K562 (cell line): ENCODE results near the gene CPT1C. TPM values are rescaled to one million over a fixed set of nuclear protein-coding genes. Genes with fewer than 3 reads are reported as not detected.

Source experiments
- CHCHD3 ChIP-seq: fragments of 250-450 bp; sonication (Bioruptor Pico); IDR thresholded peaks from 2 replicates; pipeline ENCODE4 v2.1.2; 2022; ENCODE audit warnings: mild to moderate bottlenecking
- CTCFL ChIP-seq: IDR thresholded peaks from 2 replicates; pipeline ENCODE4 v1.6.1; 2011; ENCODE audit warnings: borderline replicate concordance, low read depth, mild to moderate bottlenecking, moderate library complexity, low read length; ENCODE audit not compliant: insufficient read depth, poor library complexity, severe bottlenecking
- FOXP1 ChIP-seq: sonication (generic); formaldehyde crosslinking; IDR thresholded peaks from 2 replicates; pipeline ENCODE4 v1.8.0; 2022; ENCODE audit warnings: mild to moderate bottlenecking, missing genetic modification reagents
- HES1 ChIP-seq: fragments of 450-650 bp; IDR thresholded peaks from 2 replicates; pipeline ENCODE4 v1.6.1; 2016; ENCODE audit warnings: low read depth, mild to moderate bottlenecking, moderate library complexity
- HNRNPLL ChIP-seq: fragments of 200-400 bp; formaldehyde crosslinking; IDR thresholded peaks from 2 replicates; pipeline ENCODE4 v1.6.1; 2017; ENCODE audit warnings: low read length, low read depth, mild to moderate bottlenecking; ENCODE audit not compliant: poor library complexity, severe bottlenecking
- LCOR ChIP-seq: sonication (generic); formaldehyde crosslinking; IDR thresholded peaks from 2 replicates; pipeline ENCODE4 v1.8.0; 2022; ENCODE audit warnings: mild to moderate bottlenecking, missing genetic modification reagents
- MYC ChIP-seq, 2 experiments: fragments of 250-450 bp in 1 of 2; sonication (Bioruptor Pico) in 1 of 2; IDR thresholded peaks; 2 replicates each; pipeline versions ENCODE4 v1.5.1 to v1.6.1; 2012 to 2021; ENCODE audit warnings: low read depth in 2 of 2, borderline replicate concordance in 1 of 2, improper control_type of control experiment in 1 of 2, low read length in 1 of 2, mild to moderate bottlenecking in 1 of 2, moderate library complexity in 1 of 2
- POLR2AphosphoS5 ChIP-seq: IDR thresholded peaks from 2 replicates; pipeline ENCODE4 v1.6.1; 2011; ENCODE audit warnings: mild to moderate bottlenecking, low read depth, low read length, moderate library complexity; ENCODE audit not compliant: control insufficient read depth, insufficient read depth
- POLR2G ChIP-seq: fragments of 200-400 bp; formaldehyde crosslinking; IDR thresholded peaks from 2 replicates; pipeline ENCODE4 v1.6.1; 2017; ENCODE audit warnings: low read depth, mild to moderate bottlenecking, antibody characterized with exemption, low read length, moderate library complexity
- PPARD ChIP-seq: fragments of 250-450 bp; sonication (Bioruptor Pico); IDR thresholded peaks from 2 replicates; pipeline ENCODE4 v1.8.0; 2022; ENCODE audit warnings: inconsistent platforms, mild to moderate bottlenecking, moderate library complexity
- PRDM10 ChIP-seq: fragments of 450-650 bp; IDR thresholded peaks from 2 replicates; pipeline ENCODE4 v1.6.1; 2018; ENCODE audit not compliant: partially characterized antibody
- RNF219 ChIP-seq: fragments of 250-450 bp; sonication (Bioruptor Pico); IDR thresholded peaks from 2 replicates; pipeline ENCODE4 v1.5.0; 2022; ENCODE audit warnings: mild to moderate bottlenecking
- STAT5A ChIP-seq: IDR thresholded peaks from 2 replicates; pipeline ENCODE4 v1.6.1; 2012; ENCODE audit warnings: low read length, inconsistent platforms, borderline replicate concordance
- USF2 ChIP-seq: sonication (generic); formaldehyde crosslinking; IDR thresholded peaks from 2 replicates; pipeline ENCODE4 v1.5.0; 2020; ENCODE audit warnings: missing genetic modification reagents
- ZFPM2 ChIP-seq: fragments of 250-450 bp; sonication (Bioruptor Pico); IDR thresholded peaks from 2 replicates; pipeline ENCODE4 v1.5.1; 2022; ENCODE audit warnings: mild to moderate bottlenecking
- ZNF253 ChIP-seq: fragments of 250-450 bp; sonication (Bioruptor Pico); conservative IDR thresholded peaks from 2 replicates; pipeline ENCODE4 v1.6.1; 2021; ENCODE audit warnings: mild to moderate bottlenecking
- ZNF316 ChIP-seq: fragments of 450-650 bp; IDR thresholded peaks from 2 replicates; pipeline ENCODE4 v1.6.1; 2016
- polyA plus RNA-seq, 8 experiments: library from polyadenylated mRNA; depleted of rRNA in 4 of 8; stranded (reverse) in 5 of 8; unstranded in 3 of 8; fragments of >200 nt; fragmentation: Nextera tagmentation in 2 of 8; fragmentation: Illumina TruSeq in 1 of 8; extraction: Ambion mirVana in 2 of 8; extraction: Trizol in 1 of 8; gene quantifications; 2 replicates each; pipeline versions ENCODE4 v1.2.1 to v1.2.3, GENCODE V29; 2011 to 2014; ENCODE audit warnings: inconsistent platforms in 1 of 8, missing spikeins in 1 of 8
- total RNA-seq, 7 experiments: library from RNA; depleted of rRNA in 6 of 7; stranded (reverse); fragments of >200 nt in 6 of 7; fragmentation: Illumina TruSeq in 2 of 7; extraction: Trizol in 2 of 7; gene quantifications; 2 replicates each; pipeline versions ENCODE4 v1.2.1 to v1.2.3, GENCODE V29; 2011 to 2021; ENCODE audit warnings: low replicate concordance in 1 of 7

Gene CPT1C
- total and polyA plus RNA-seq, 9 of the 15 experiments (the other 6 are each of a cell fraction or from before 2014, with no cell fraction given) = 1.9 to 12.3 (median 3.0) TPM

- TF ChIP-seq RNF219 = no peak
- peak; percentile 95 for TF ChIP-seq USF2 (CRISPR knock-in tag)
- no peak for TF ChIP-seq CTCFL
- no peak for TF ChIP-seq LCOR
- peak; percentile 49 for TF ChIP-seq PRDM10
- TF ChIP-seq CHCHD3 (CRISPR knock-in tag) = no peak
- no peak for TF ChIP-seq POLR2AphosphoS5
- no peak for TF ChIP-seq ZNF316
- no peak for TF ChIP-seq HES1
- TF ChIP-seq MYC (IDR thresholded peaks at IDR 0.05; ENCODE audit: low read depth, low read length) = 0 out of 2 replicates have a peak, but pooled peaks have one; percentile 39
- no peak for TF ChIP-seq MYC (CRISPR knock-in tag; IDR thresholded peaks at IDR 0.05; ENCODE audit: borderline replicate concordance, low read depth)
- TF ChIP-seq POLR2G = no peak
- TF ChIP-seq ZNF253 = no peak
- no peak for TF ChIP-seq PPARD (CRISPR knock-in tag)
- no peak for TF ChIP-seq ZFPM2
- no peak for TF ChIP-seq STAT5A
- no peak for TF ChIP-seq HNRNPLL
- TF ChIP-seq FOXP1 = no peak
These were observed 58.3 kb downstream of the CPT1C start (continued) for GRCh38 chr19:49749055-49749716.
